ENCODE results near the gene TRIM68.

The TRIM68 gene

DNA sequence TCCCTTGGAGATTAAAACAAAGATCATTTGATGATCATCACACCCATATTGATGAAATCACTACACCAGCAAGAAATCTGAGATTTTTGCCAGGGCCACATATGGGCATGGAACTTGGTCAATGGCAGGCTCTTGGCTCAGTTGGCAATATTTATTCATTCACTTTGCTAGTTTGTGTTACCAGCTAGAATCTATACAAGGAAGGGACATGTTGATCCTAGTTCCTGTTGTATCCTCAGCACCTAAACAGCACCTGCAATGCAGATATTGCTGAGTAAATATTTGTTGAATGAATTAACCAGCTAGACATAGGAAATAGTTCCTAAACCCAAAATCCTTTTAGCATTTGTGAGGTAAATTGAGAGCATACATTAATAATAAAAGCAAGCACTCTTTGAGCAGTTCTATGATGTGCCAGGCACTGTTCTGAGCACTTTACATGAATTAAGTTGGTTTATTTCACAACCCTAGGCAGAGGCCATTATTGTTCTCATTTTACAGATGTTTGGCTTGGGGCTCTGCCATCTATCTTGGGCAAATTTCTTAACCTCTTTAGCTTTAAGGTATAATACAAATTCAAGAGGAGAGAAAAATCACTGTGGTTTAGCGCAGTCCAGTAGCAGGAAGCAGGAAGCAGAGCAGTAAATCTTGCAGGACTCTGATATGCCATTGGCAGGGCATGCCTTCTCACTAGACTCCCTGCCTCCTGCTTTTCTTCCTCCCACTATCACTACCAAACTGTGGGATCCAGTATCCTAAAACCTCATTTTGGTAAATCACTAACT lies 1.6 kb downstream of the TRIM68 start:
- no peak for DNase-seq (ENCODE audit: low read depth in 3 of 3)

DNA sequence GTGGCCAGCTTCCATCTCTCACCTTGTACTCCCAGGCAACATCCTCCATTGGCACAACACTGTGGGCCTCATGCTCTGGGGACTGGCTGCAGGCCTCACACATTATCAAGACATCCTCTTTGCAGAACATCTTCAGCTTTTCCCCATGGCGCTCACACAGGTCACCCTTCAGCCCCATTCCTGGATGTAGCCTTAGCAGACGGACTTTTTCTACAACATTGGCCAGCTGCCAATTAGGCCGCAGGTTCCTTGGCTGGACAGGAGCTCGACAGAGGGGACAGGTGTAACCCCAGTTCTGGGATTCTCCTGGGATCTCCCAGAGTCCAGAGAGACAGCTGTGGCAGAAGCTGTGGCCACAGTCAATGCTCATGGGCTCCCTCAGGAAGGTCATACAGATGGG lies 3.0 kb downstream of the TRIM68 start:
- no peak for DNase-seq (ENCODE audit: low read depth in 3 of 3)

DNA sequence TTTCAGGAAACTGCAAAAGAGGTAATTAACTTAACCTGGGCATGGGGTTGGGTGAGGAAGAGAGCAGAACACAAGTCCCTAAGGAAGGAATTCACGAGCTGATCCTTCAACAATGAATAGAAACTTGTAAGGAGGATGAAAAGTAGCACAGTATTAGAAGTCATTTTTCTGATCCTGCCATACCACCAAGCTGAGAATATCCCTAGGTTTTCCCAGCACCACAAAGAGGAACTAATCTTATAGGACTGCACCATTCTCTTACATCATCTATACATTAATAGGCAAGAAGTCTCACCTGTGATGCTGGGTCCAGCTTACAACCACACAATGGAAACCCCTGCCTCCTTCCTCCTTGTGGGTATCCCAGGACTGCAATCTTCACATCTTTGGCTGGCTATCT lies 14.3 kb downstream of the TRIM68 start, which contains the start of gene OR52I1:
OR52I1 (plus strand) TSS at position 301 of the 400 bp plus-strand sequence; CDS start at position 301, 0 bp downstream.
- DNase-seq (ENCODE audit: low read depth in 3 of 3) = no peak

DNA sequence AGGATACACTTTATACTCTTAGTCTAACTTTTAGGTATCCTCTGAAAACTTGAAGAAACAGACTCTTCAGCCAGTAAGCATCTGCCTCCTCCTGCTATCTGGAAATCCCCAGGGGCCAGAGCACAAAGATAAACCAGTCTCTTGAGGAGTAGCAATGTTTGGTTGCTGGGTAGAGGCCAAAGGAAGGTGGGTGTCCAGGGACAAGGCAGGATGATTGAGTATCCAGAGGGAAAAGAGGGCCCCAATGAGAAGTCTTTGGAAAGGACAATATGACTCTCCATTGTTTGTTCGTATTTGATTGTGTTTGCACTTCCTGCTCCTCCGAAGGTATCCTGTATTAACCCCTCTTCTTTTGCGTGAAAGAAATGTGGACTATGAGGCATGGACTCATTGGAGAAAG lies 19.0 kb downstream of the TRIM68 start:
- no peak for DNase-seq (ENCODE audit: low read depth in 3 of 3)

DNA sequence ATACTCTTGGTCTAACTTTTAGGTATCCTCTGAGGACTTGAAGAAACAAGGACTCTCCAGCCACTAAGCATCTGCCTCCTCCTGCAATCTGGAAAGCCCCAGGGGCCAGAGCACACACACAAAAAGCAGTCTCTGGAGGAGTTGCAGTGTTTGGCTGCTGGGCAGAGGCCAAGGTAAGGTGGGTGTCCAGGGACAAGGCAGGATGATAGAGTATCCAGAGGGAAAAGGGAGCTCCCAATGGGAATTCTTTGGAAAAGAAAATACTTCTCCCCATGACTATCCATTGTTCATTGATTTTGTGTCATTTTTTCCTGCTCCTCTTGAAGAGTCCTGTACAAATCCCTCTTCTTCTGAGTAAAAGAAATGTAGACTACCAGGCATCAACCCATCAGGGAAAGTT lies 26.6 kb downstream of the TRIM68 start, which contains the start of gene OR52I2:
OR52I2 (plus strand) TSS at position 301 of the 400 bp plus-strand sequence.
- DNase-seq (ENCODE audit: low read depth in 3 of 3) = no peak

DNA sequence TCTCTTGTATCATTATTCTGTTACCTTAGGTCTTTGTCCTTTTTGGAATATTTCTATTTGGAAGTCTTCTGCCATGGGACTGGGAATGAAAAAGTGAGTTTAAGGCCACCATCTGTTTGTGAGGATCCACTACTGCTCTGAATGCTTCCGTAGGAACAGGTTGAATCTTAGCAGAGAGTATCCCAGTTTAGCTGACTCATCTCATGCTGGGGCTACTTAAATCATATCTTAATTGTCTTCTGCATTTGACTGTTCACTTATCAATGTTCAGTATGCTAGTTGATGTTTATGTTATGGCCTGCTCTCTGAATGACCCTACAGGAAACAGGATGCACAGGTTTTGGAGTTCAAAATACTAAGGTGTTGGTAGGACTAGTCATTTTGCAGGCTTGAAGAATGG lies 27.9 kb downstream of the TRIM68 start:
- DNase-seq (ENCODE audit: low read depth in 3 of 3) = no peak

DNA sequence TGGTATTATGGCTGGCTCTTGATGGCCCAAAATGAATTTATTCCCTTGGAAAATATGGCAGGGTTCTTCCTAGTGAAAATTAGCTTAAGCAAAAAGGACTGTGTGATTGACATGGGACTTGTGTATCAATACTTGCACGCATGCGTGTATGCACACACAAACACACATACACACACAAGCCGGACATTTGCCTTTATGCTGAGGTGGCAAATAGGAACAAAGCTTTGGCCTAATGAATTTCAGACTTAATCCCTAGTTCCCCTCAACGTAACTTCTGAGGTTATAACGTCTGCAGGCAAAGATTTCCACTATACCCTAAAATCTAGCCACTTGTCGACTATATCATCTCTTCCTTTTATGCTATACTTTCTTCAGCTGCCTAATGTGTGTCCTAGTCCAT lies 29.4 kb downstream of the TRIM68 start:
- no peak for DNase-seq (ENCODE audit: low read depth in 3 of 3)

DNA sequence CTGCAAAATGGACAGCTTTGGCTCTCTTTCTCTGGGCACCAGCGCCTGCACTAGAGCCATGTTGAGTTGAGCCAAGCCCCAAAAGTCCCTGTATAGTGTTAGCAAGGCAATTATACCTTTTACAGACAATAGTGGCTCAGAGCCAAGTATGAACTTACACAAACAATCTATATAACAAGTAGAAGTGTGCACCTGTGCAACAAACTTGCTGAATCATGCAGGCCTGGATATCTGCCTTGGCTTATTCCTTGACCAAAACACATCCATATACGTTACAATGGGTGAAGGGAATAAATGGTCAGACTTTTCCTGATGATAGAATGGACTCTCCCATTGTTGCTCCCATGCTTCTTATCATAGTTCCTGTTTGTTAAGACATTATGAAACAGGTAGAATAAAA lies 30.3 kb downstream of the TRIM68 start:
- DNase-seq (ENCODE audit: low read depth in 3 of 3) = no peak

DNA sequence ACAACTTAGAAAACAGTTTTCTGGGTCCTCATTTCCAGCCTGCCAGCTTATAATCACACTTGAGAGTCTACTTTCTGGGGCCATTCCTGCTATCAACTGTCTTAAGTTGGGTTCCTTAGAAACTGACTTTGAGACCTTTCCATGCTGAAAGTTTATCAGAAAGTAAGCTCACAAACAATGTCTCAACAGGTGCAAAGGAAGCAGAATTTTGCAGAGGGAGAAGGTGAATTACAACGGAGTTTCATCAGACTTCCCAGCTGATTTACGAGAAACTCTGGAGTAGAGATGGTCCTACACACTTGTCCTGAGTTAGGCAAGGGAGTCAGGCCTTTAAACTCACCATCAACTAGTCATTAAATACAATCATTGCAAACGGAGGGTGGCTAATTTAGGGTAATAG lies 31.2 kb downstream of the TRIM68 start:
- DNase-seq (ENCODE audit: low read depth in 3 of 3) = no peak

DNA sequence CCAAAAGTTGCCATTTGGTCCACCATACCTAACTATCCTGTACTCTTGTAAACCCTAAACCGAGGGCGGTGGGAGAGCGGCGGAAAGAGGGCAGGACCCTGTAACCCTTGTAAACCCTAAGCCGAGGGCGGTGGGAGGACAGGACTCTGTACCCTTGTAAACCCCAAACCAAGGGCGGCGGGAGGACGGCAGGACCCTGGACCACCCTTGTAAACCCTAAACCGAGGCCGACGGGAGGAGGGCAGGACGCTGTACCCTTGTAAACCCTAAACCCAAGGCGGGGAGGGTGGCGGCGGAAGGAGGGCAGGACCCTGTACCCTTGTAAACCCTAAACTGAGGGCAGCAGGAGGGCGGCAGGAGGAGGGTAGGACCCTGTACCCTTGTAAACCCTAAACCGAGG lies 39.0 kb downstream of the TRIM68 start:
- no peak for DNase-seq (ENCODE audit: low read depth in 3 of 3)

DNA sequence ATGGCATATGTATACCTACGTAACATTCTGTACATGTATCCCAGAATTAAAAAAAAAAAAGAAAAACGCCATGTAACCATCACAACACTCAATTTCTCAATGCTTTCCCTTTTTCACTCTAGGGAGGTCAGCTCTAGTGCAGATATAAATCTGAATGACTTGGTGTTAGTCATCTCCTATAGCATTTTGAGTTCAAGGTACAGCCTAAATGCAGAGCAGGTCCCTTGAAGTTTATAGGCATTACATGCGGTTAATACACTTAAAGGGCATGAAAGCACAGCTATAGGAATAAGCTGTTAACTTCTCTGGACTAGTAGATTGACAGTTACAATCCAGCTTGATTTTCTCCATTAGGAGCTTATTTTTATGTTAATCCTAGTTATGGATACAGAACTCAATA lies 42.7 kb downstream of the TRIM68 start:
- DNase-seq (ENCODE audit: low read depth in 3 of 3) = no peak

DNA sequence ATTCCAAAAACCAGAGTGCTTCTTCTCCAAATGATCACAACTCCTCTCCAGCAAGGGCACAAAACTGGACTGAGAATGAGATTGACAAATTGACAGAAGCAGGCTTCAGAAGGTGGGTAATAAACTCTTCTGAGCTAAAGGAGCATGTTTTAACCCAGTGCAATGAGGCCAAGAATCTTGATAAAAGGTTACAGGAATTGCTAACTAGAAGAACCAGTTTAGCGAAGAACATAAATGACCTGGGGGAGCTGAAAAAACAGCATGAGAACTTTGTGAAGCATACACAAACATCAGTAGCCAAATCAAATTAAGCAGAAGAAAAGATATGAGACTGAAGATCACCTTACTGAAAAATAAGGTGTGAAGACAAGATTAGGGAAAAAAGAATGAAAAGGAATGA lies 47.6 kb downstream of the TRIM68 start:
- DNase-seq (ENCODE audit: low read depth in 3 of 3) = no peak

DNA sequence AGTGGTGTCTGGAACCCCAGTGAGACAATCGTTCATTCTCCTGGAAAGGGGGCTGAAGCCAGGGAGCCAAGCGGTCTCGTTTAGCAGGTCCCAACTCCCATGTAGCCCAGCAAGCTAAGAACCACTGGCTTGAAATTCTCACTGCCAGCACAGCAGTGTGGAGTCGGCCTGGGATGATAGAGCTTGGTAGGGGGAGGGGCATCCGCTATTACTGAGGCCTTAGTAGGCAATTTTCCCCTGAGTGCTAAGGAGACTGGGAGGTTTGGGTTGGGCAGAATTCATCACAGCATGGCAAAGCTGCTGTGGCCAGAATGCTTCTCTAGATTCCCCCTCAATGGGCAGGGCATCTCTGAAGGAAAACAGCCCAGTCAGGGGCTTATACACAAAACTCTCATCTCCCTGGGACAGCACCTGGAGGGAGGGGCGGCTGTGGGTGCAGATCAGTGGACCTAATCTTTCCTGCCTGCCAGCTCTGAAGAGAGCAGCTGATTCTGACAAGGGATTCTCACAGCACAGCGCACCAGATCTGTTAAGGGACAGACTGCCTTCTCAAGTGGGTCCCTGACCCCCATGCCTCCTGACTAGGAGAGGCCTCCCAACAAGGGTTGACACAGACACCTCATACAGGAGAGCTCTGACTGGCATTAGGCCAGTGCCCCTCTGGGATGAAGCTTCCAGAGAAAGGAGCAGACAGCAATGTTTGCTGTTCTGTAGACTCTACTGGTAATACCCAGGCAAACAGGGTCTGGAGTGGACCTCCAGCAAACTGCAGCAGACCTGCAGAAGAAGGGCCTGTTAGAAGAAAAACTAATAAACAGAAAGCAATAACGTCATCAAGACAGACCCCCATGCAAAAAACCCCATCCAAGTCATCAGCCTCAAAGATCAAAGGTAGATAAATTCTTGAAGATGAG lies 48.2 kb downstream of the TRIM68 start:
- DNase-seq (ENCODE audit: low read depth in 3 of 3) = no peak

DNA sequence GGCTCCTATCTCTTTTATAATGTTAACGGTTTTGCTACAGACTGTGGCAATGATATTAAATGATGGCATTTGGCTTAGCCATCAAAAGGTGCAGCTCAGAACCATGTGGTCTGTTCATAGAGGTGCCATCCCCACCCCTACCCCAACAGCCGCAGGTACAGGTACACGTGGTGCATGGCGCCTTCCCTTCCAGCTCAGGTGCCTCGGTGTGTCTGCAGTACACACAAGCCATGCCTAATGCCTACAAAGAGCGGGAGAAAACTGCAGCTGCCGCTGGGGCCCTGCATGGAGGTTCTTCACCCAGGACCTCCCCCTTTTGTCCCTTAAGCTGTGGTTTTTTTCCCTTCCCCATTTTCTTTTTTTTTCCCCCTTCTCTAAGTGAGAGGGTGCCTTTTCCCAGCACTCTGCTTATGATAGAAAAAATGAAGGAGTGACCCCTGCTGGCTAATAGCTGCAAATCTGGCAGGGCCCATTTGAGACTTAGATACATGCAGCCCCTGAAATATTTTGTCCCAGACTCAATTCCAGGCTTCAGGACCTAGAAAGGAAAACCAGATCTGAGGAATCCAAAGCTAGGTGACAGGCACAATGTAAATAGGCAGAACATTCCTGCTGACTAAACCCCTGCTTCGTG lies 56.6 kb downstream of the TRIM68 start:
- DNase-seq (ENCODE audit: low read depth in 3 of 3) = no peak
